ENCODE results near the gene SLC27A1.

Gene SLC27A1

GRCh38 chr19:17470068-17470841 lies at the start of gene SLC27A1:
SLC27A1 (plus strand) TSS chr19:17470524; CDS start chr19:17470541, 17 bp downstream.
- Histone ChIP-seq H3K36me3 (ENCODE audit: control insufficient read depth, insufficient read depth, low read length) (no peaks in the 10 kb centered on the region), H3K27me3 (ENCODE audit: control insufficient read depth, insufficient read depth, low read length) (no peaks in the 10 kb centered on the region), H3K9me3 (ENCODE audit: control insufficient read depth, low read length) (no peaks in the 10 kb centered on the region), H3K4me1 (ENCODE audit: control insufficient read depth, insufficient read depth, low read length) (peaks cover 33% of the 10 kb centered on the region), H3K9ac (ENCODE audit: low read length) (peak within 1 kb of the TSS; percentile 66), H3K4me3 (ENCODE audit: low read length) (peak within 1 kb of the TSS; percentile 71)

- Histone ChIP-seq H3K27me3 (ENCODE audit: control insufficient read depth, insufficient read depth, low read length) (no peaks in the 10 kb centered on the region), H3K4me1 (ENCODE audit: control insufficient read depth, insufficient read depth, low read length) (peaks cover 11% of the 10 kb centered on the region), H3K36me3 (ENCODE audit: control insufficient read depth, insufficient read depth, low read length) (no peaks in the 10 kb centered on the region), H3K9me3 (ENCODE audit: control insufficient read depth, low read length) (no peaks in the 10 kb centered on the region), H3K9ac (ENCODE audit: low read length) (no peak overlapping the region), H3K4me3 (ENCODE audit: low read length) (no peak overlapping the region)
These were observed 48.4 kb upstream of the SLC27A1 start for GRCh38 chr19:17421942-17422341.

- no peak overlapping the region for H3K9ac ChIP-seq (ENCODE audit: low read length)
- peaks cover 11% of the 10 kb centered on the region for H3K4me1 ChIP-seq (ENCODE audit: control insufficient read depth, insufficient read depth, low read length)
- H3K27me3 ChIP-seq (ENCODE audit: control insufficient read depth, insufficient read depth, low read length), result no peaks in the 10 kb centered on the region
- no peaks in the 10 kb centered on the region for H3K36me3 ChIP-seq (ENCODE audit: control insufficient read depth, insufficient read depth, low read length)
- H3K4me3 ChIP-seq (ENCODE audit: low read length), result no peak overlapping the region
- no peaks in the 10 kb centered on the region for H3K9me3 ChIP-seq (ENCODE audit: control insufficient read depth, low read length)
These were observed 46.7 kb upstream of the SLC27A1 start for GRCh38 chr19:17423429-17424208.

GRCh38 chr19:17424743-17425365 lies 45.5 kb upstream of the SLC27A1 start:
- no peak overlapping the region for H3K4me3 ChIP-seq (ENCODE audit: low read length)
- H3K9me3 ChIP-seq (ENCODE audit: control insufficient read depth, low read length), result no peaks in the 10 kb centered on the region
- H3K27me3 ChIP-seq (ENCODE audit: control insufficient read depth, insufficient read depth, low read length), result no peaks in the 10 kb centered on the region
- H3K9ac ChIP-seq (ENCODE audit: low read length), result no peak overlapping the region
- peaks cover 6% of the 10 kb centered on the region for H3K4me1 ChIP-seq (ENCODE audit: control insufficient read depth, insufficient read depth, low read length)
- no peaks in the 10 kb centered on the region for H3K36me3 ChIP-seq (ENCODE audit: control insufficient read depth, insufficient read depth, low read length)

GRCh38 chr19:17429641-17430113 lies 40.6 kb upstream of the SLC27A1 start:
- Histone ChIP-seq H3K4me1 (ENCODE audit: control insufficient read depth, insufficient read depth, low read length) (no peaks in the 10 kb centered on the region), H3K9me3 (ENCODE audit: control insufficient read depth, low read length) (no peaks in the 10 kb centered on the region), H3K9ac (ENCODE audit: low read length) (no peak overlapping the region), H3K27me3 (ENCODE audit: control insufficient read depth, insufficient read depth, low read length) (no peaks in the 10 kb centered on the region), H3K4me3 (ENCODE audit: low read length) (no peak overlapping the region), H3K36me3 (ENCODE audit: control insufficient read depth, insufficient read depth, low read length) (no peaks in the 10 kb centered on the region)

- Histone ChIP-seq H3K36me3 (ENCODE audit: control insufficient read depth, insufficient read depth, low read length) (no peaks in the 10 kb centered on the region), H3K4me3 (ENCODE audit: low read length) (no peak overlapping the region), H3K9ac (ENCODE audit: low read length) (no peak overlapping the region), H3K4me1 (ENCODE audit: control insufficient read depth, insufficient read depth, low read length) (no peaks in the 10 kb centered on the region), H3K27me3 (ENCODE audit: control insufficient read depth, insufficient read depth, low read length) (no peaks in the 10 kb centered on the region), H3K9me3 (ENCODE audit: control insufficient read depth, low read length) (no peaks in the 10 kb centered on the region)
These were observed 38.9 kb upstream of the SLC27A1 start for GRCh38 chr19:17431417-17431816.

GRCh38 chr19:17435218-17435617 lies 35.1 kb upstream of the SLC27A1 start:
- no peaks in the 10 kb centered on the region for H3K27me3 ChIP-seq (ENCODE audit: control insufficient read depth, insufficient read depth, low read length)
- no peak overlapping the region for H3K4me3 ChIP-seq (ENCODE audit: low read length)
- no peak overlapping the region for H3K9ac ChIP-seq (ENCODE audit: low read length)
- H3K4me1 ChIP-seq (ENCODE audit: control insufficient read depth, insufficient read depth, low read length), result no peaks in the 10 kb centered on the region
- H3K9me3 ChIP-seq (ENCODE audit: control insufficient read depth, low read length), result no peaks in the 10 kb centered on the region
- H3K36me3 ChIP-seq (ENCODE audit: control insufficient read depth, insufficient read depth, low read length), result no peaks in the 10 kb centered on the region

- Histone ChIP-seq H3K4me1 (ENCODE audit: control insufficient read depth, insufficient read depth, low read length) (no peaks in the 10 kb centered on the region), H3K27me3 (ENCODE audit: control insufficient read depth, insufficient read depth, low read length) (no peaks in the 10 kb centered on the region), H3K4me3 (ENCODE audit: low read length) (no peak overlapping the region), H3K9ac (ENCODE audit: low read length) (no peak overlapping the region), H3K9me3 (ENCODE audit: control insufficient read depth, low read length) (no peaks in the 10 kb centered on the region), H3K36me3 (ENCODE audit: control insufficient read depth, insufficient read depth, low read length) (no peaks in the 10 kb centered on the region)
These were observed 34.0 kb upstream of the SLC27A1 start for GRCh38 chr19:17436094-17436873.

GRCh38 chr19:17436874-17437267 lies 33.5 kb upstream of the SLC27A1 start:
- Histone ChIP-seq H3K36me3 (ENCODE audit: control insufficient read depth, insufficient read depth, low read length) (no peaks in the 10 kb centered on the region), H3K9me3 (ENCODE audit: control insufficient read depth, low read length) (no peaks in the 10 kb centered on the region), H3K4me3 (ENCODE audit: low read length) (no peak overlapping the region), H3K27me3 (ENCODE audit: control insufficient read depth, insufficient read depth, low read length) (no peaks in the 10 kb centered on the region), H3K9ac (ENCODE audit: low read length) (no peak overlapping the region), H3K4me1 (ENCODE audit: control insufficient read depth, insufficient read depth, low read length) (no peaks in the 10 kb centered on the region)

GRCh38 chr19:17441241-17442021 lies 28.9 kb upstream of the SLC27A1 start:
- H3K4me3 ChIP-seq (ENCODE audit: low read length), result no peak overlapping the region
- H3K9me3 ChIP-seq (ENCODE audit: control insufficient read depth, low read length), result no peaks in the 10 kb centered on the region
- no peaks in the 10 kb centered on the region for H3K4me1 ChIP-seq (ENCODE audit: control insufficient read depth, insufficient read depth, low read length)
- H3K9ac ChIP-seq (ENCODE audit: low read length), result no peak overlapping the region
- H3K36me3 ChIP-seq (ENCODE audit: control insufficient read depth, insufficient read depth, low read length), result no peaks in the 10 kb centered on the region
- H3K27me3 ChIP-seq (ENCODE audit: control insufficient read depth, insufficient read depth, low read length), result peaks cover 2% of the 10 kb centered on the region

- Histone ChIP-seq H3K9me3 (ENCODE audit: control insufficient read depth, low read length) (no peaks in the 10 kb centered on the region), H3K9ac (ENCODE audit: low read length) (no peak overlapping the region), H3K4me1 (ENCODE audit: control insufficient read depth, insufficient read depth, low read length) (peaks cover 5% of the 10 kb centered on the region), H3K4me3 (ENCODE audit: low read length) (no peak overlapping the region), H3K36me3 (ENCODE audit: control insufficient read depth, insufficient read depth, low read length) (no peaks in the 10 kb centered on the region), H3K27me3 (ENCODE audit: control insufficient read depth, insufficient read depth, low read length) (peaks cover 12% of the 10 kb centered on the region)
These were observed 24.7 kb upstream of the SLC27A1 start for GRCh38 chr19:17445526-17446165.
